Thyroid gland (tissue), 4 donors: ENCODE measurements around the gene RAPGEF4.

Experiments used
- POLR2A ChIP-seq, 2 donors: fragments of 450-650 bp; IDR thresholded peaks; one replicate each; pipeline ENCODE4 v1.6.1; 2017; ENCODE audit warnings: antibody characterized with exemption in 2 of 2, mild to moderate bottlenecking in 2 of 2, moderate library complexity in 1 of 2
- TF ChIP-seq, protein P1 (sequence below), 6 experiments: fragments of 200-600 bp in 3 of 6; fragments of 450-650 bp in 3 of 6; sonication (generic) in 3 of 6; IDR thresholded peaks; one replicate each; pipeline ENCODE4 v1.5.1; 2016 to 2019; ENCODE audit warnings: antibody characterized with exemption in 6 of 6, mild to moderate bottlenecking in 2 of 6, inconsistent platforms in 1 of 6, moderate library complexity in 1 of 6

DNA sequence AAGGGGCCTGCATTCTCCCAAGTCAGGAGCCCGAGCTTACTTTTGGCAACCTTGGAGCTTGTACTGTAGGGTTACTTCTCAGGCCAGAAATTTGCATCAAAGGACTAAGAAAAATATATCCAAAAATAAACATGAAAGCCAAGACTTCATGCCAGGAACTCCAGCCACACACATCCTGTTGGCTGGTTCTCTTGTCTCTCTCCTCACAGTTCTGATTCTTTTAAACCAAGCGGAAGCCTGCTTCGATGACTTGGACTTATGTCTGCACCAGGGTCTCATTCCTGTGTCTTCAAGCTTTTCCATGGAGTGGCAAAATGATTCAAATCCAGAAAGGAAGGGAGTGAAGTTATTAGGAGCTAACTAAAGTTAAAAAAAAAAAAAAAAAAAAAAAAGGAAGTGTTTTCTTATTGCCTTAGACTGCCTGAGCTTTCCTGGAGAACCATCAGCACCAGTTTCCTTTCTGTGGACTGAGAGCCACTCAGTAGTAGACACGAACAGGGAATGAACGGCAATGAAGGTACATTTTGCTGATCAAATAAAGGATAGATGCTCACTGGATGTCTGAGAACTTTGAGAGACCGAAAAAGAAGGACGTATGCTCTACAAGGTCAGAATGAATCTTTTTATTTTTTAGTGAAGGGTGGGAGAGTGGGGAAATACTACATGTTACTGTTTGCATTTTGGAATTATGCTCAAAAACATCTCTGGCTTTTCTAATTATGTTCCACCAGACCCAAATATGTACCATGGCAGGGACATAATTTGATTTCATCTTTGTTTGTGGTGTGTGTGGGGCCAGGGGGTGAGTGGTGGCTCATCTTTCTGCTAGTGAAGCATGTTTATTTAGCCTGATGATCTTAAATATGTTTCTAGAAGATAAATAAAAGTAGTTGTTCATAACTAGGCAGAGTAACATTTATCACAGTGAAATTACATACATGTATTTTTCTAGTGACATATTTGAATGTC, 86.0 kb downstream of the RAPGEF4 start:
- TF ChIP-seq, protein P1, sequence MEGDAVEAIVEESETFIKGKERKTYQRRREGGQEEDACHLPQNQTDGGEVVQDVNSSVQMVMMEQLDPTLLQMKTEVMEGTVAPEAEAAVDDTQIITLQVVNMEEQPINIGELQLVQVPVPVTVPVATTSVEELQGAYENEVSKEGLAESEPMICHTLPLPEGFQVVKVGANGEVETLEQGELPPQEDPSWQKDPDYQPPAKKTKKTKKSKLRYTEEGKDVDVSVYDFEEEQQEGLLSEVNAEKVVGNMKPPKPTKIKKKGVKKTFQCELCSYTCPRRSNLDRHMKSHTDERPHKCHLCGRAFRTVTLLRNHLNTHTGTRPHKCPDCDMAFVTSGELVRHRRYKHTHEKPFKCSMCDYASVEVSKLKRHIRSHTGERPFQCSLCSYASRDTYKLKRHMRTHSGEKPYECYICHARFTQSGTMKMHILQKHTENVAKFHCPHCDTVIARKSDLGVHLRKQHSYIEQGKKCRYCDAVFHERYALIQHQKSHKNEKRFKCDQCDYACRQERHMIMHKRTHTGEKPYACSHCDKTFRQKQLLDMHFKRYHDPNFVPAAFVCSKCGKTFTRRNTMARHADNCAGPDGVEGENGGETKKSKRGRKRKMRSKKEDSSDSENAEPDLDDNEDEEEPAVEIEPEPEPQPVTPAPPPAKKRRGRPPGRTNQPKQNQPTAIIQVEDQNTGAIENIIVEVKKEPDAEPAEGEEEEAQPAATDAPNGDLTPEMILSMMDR (IDR thresholded peaks at IDR 0.05) = no peak
- TF ChIP-seq POLR2A (IDR thresholded peaks at IDR 0.05) = no peak
